ENCODE measurements around the gene ZNF846. TPM values are rescaled to one million over a fixed set of nuclear protein-coding genes. Genes with fewer than 3 reads are reported as not detected.

ZNF846 gene
- total RNA-seq = 10 to 100 TPM in 2 of 4 donors, 1 to 10 TPM in 2; 8.7 to 15.5 (median 10.4) TPM

- intact Hi-C loops (cut with DNase I; ENCODE audit: low total_unique reads) = no loop called here
- TF ChIP-seq CTCF (IDR thresholded peaks at IDR 0.05) (no peak), POLR2A (IDR thresholded peaks at IDR 0.05) (no peak)
- DNase-seq (ENCODE audit: low spot score in 2 of 2) = peak; percentile 91 to 98
- H3K4me3 ChIP-seq (ENCODE audit: low read depth, poor library complexity, severe bottlenecking) = peak within 1 kb of the TSS; percentile 52
- WGBS, 2 donors = 0% methylated on average over 41 to 65 of the region's 65 CpGs
Observed at GRCh38 chr19:9768175-9769112, at the start of gene ZNF846. Gene ZNF846, minus strand, starts transcription at chr19:9768738. Its CDS starts 3,788 bp downstream, at chr19:9764950.

- intact Hi-C loops (cut with DNase I; ENCODE audit: low total_unique reads) = no loop called here
- 3 to 4% methylated on average over 35 to 39 of the region's 39 CpGs for WGBS, 2 donors
- no peak for DNase-seq (ENCODE audit: low spot score in 2 of 2)
- H3K4me3 ChIP-seq (ENCODE audit: low read depth, poor library complexity, severe bottlenecking) = peak overlapping the region; percentile 71
- TF ChIP-seq CTCF (IDR thresholded peaks at IDR 0.05) (no peak), POLR2A (IDR thresholded peaks at IDR 0.05) (no peak)
Observed at GRCh38 chr19:9818175-9818733, 49.7 kb upstream of the ZNF846 start.

GRCh38 chr19:9811139-9811538 is 42.6 kb upstream of the ZNF846 start:
- WGBS, 2 donors = 96% methylated on average over 9 to 20 of the region's 21 CpGs
- intact Hi-C loops (cut with DNase I; ENCODE audit: low total_unique reads) = no loop called here
- TF ChIP-seq POLR2A (IDR thresholded peaks at IDR 0.05) (no peak), CTCF (IDR thresholded peaks at IDR 0.05) (no peak)
- H3K4me3 ChIP-seq (ENCODE audit: low read depth, poor library complexity, severe bottlenecking) = no peak overlapping the region
- no peak for DNase-seq (ENCODE audit: low spot score in 2 of 2)

DNA sequence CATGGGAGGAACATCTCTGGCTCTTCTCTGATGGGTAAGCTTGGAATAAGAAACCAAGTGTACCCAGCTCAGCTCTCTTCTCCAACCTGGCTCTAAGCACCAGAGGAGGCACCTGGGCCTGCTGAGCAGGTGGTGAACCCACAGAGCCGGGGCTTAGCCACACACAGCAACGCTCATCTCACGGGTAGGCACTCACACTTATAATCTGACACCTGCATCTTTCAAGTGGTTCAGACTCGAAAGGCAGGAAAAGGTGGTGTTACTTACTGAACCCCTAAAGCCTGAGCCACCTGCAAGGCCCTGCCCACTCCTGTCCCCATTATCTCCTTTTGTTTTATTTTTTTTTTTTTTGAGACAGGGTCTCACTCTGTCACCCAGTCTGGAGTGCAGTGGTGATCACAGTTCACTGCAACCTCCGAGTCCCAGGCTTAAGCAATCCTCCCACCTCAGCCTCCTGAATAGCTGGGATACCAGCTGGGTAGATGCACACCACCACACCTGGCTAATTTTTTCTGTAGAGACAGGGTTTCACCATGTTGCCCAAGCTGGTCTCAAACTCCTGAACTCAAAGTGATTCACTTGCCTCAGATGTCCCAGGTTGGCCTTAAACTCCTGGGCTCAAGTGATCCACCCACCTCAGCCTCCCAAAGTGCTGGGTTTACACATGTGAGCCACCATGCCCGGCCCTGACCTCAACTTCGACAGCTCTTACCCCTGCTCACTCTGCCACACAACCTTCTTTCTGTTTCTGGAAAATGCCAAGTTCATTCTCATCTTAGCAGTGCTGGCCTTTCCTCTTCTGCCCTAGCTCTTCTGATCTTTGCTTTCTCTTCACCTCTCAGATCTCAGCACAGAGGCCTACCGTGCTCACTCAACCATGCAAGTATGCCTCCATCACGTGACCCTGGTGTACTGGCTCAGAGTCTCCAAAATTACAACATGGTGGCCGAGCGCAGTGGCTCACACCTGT is 40.6 kb upstream of the ZNF846 start:
- no peak overlapping the region for H3K4me3 ChIP-seq (ENCODE audit: low read depth, poor library complexity, severe bottlenecking)
- no peak for TF ChIP-seq CTCF (IDR thresholded peaks at IDR 0.05)
- no peak for TF ChIP-seq POLR2A (IDR thresholded peaks at IDR 0.05)
- intact Hi-C loops (cut with DNase I; ENCODE audit: low total_unique reads) = no loop called here
- DNase-seq (ENCODE audit: low spot score in 2 of 2) = no peak
- WGBS, 2 donors = 87 to 93% methylated on average over 11 of the region's 11 CpGs

GRCh38 chr19:9806803-9807202 is 38.3 kb upstream of the ZNF846 start:
- TF ChIP-seq POLR2A (IDR thresholded peaks at IDR 0.05) (no peak), CTCF (IDR thresholded peaks at IDR 0.05) (no peak)
- no peak for DNase-seq (ENCODE audit: low spot score in 2 of 2)
- H3K4me3 ChIP-seq (ENCODE audit: low read depth, poor library complexity, severe bottlenecking) = no peak overlapping the region
- intact Hi-C loops (cut with DNase I; ENCODE audit: low total_unique reads) = no loop called here
- 91 to 98% methylated on average over 3 of the region's 3 CpGs for WGBS, 2 donors
